Activated T-cell treated with anti-CD3 and anti-CD28 coated beads for 4 hours (primary cell): ENCODE data around the gene ANKRD29.

Source experiments
- DNase-seq: peaks from one replicate; pipeline ENCODE4 v3.0.0-alpha.2; 2020

The ANKRD29 gene

DNA sequence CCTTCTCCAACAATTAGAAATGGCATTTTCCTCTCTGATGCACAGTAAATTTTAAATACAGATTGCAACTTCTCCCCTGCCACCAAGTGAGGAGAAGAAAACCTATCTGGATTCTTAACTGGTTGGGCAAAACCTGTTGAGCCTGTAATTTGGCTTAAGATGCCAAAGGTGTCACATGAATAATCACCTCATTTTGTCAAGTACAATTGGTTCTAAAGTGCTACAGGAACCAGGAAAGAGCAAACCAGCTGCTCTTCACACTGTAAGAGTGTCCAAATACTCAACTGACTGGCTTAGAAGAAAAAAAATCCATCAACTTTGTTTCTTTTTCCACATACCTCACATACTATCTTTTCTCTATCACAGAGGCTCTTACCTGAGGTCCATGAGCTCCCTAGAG, 111.8 kb downstream of the ANKRD29 start:
- no peak for DNase-seq
